T follicular helper cell (primary cell): Measurements from ENCODE around the gene UQCRC1.

Experiments
- DNase-seq: peaks from one replicate; pipeline ENCODE4 v3.0.0-alpha.2; 2020; ENCODE audit warnings: low read depth

Gene UQCRC1

DNA sequence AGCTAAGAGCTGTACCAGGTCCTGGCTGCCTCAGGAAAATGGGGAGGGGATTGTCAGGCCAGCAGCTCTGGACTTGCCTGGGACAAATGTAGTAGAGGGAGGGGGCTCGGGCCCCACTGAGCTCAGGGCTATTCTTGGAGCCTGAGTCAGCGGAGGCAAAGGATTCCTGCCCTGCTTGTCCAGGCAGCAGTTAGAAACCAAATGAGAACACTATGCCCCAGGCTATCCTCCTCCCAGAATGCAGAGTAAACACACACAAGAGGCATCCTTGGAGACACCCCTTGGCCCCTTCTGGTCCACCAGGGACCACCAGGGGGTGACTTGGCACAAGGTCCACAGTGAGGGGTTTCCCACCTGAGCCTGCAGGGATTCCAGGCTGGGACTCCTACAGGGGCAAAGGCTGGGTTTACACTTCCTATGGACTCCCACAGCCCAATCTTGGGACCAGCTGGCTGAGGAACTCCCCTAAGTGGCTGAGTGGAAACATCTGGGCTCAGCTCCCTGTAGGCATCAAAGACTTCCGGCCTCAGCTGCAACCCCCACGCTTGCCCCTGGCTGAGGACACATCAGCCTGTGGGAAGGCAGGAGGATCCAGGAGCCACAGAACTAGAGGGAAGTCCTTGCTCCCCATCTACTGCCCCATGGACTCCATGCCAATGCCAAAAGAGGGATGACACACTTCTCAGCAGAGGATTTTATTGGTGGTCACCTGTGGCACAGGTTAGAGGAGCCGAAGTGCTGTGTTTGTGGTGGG lies 10.9 kb downstream of the UQCRC1 start:
- DNase-seq: no peak

DNA sequence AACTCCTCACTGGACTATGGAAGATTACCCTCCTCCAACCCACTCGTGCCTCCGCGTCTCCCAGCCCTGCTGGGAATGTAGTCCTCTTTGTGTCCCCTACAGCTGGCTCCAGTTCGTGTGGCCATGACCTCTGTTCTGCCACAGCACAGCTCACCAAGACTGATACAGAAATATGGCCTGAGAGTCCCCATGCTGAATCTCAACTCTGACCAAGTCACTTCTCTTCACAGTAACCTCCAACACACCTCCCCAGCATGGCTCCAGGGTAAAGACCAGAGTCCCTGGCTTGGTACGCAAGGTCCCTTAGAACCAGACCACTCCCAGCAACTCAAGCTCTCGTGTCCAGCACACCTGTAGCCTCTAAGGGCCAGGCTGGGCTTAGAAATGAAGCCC lies 12.0 kb downstream of the UQCRC1 start:
- DNase-seq: no peak

DNA sequence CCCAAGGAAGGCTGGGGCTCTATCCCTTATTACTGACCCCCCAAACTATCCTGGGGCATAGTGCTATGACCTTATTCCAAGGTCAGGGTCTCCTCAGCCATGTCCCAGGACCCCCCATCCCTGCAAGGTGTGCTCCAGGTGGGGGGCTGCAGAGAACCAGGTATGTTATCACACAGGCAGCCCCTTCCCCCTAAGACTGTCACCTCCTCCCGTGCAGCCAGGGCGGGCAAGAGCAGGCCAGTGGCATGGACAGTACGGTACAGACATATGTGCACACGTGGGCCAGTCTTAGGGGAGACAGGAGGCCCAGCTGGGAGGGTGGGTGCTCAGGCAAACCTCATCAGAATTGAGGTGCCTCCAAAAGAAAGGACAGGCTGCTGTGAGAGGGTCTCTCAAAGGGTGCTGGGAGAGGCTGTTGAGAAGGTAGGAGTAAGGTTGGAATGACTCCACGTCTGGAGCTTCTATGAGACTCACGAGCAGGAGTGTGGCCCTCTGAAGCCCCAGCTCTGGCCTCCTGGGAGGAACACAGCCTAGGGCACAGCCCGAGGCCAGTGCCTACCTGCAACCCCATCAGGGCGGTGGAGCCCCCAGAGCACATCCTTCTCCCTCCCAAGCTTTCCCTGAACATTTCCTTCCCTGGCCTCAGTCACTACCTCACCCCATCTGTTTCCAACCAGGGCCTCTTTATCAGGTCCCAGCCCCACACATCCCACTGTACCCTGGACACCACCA lies 12.6 kb downstream of the UQCRC1 start:
- no peak for DNase-seq

DNA sequence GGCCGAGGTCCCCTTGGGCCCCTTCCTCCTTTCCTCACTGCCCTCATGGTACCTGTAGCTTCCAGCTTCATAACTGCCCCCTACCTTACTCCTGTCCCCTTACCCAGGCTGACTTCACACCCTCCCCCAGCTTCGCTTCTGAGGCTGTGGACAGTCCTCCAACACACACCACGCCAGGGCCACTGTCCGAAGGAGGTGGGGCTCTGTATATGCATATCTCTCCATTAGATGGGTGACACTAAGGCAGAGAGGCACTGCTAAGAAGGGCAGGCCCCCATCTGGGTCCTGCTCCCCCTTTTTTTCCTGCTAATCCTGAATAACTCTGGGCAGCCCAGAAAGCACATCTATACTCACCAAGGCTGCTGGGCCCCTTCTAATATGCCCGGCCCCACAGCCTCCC lies 13.3 kb downstream of the UQCRC1 start:
- no peak for DNase-seq

DNA sequence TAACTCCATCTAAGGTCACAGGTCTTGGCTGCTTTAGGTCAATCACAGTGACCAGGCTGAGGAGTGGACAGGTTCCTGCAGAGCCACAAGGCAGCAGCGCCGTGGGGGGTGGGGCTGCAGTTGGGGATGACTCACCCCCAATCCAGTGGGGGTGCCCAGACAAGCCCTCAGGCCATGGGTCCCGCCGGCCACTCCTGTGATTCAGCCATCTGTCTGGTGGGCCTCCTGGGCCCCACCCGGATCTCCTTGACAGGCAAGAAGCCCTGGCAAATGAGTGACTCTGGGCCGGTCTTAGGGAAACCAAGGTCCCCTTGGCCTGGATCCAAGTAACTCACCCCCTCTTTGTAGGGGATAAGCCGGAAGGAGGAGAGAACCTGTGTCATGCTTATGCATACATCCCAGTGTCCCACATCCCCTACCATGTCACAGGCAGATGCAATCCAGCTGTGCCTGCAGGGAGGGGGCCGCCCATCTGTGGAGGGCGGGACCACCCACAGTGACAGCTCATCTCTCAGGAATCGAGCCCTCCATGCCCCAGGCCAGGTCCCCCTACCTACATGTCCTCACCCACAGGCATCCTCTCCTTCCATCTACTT lies 13.8 kb downstream of the UQCRC1 start:
- no peak for DNase-seq

DNA sequence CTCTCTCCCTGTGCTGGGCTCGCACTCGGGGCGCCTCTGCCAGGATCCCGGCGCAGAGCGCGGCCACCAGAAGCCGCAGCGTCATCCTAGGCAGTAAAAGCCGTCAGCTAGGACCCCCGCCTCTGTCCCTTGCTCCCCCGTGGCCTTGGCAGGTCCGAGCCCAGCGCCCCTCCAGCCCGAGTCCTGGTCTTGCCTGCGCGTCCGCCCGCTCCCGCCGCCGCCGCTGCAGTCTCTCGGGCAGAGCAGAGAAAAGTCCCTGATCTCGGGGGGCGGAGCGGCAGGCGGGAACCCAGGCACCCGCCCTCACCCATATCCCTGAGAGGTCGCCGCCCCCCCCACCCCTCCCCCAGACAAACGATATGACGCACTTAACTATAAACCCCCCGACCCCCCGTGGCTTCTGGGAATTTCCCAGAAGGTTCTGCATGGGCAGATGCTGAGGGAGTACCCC lies 14.3 kb downstream of the UQCRC1 start, which contains the start of gene COL7A1:
COL7A1 (minus strand) TSS at position 255 of the 451 bp plus-strand sequence; CDS start at position 85, 170 bp downstream.
- DNase-seq: no peak

- no peak for DNase-seq
Measured at GRCh38 chr3:48594417-48595049, 14.9 kb downstream of the UQCRC1 start.

DNA sequence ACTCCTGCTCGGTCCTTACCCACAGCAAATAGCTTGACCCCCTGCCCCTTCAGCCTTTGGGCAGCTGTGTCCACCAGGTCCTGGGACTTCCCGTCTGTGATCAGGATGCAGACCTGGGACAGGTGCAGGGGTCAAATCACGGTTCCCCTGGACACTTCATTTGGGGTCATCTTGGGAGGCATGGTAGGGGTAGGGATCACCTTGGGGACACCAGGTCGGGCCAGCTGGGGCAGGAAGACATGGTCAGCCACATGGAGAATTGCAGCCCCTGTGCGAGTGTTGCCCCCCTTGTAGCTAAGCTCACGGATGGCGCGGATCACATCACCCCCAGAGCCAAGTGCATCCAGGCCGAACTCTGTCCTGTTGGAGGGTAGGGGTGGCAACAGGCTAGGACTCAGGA lies 16.1 kb downstream of the UQCRC1 start:
- no peak for DNase-seq

- DNase-seq: no peak
Measured at GRCh38 chr3:48592519-48593087, 16.8 kb downstream of the UQCRC1 start.

DNA sequence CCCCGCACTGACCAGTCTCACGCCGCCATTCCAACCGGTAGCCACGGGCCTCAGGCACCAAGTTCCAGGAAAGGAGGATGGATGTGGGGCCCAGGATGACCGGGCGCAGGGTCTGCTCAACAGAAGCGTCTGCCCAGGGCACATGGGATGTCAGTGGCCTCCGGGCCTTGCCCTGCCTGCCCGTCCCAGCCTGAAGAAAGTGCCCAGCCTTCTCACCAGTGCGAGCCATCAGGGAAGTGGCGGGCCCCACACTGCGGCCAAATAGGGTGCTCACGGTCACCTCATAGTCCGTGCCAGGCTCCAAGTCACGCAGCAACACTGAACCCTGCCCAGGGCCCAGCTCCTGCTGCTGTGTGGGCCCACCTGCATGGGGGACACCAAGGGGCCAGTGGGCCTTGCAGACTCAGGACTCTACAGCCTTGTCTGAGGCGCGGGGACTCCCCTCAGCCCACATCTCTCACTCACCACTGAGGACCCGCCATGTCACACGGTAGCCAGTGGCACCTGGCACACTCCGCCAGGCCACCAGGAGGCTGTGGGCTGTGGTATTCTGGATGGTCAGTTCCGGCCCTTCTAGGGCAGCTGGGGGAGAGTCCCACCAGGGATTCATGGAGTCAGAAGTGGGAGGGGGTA lies 17.4 kb downstream of the UQCRC1 start:
- DNase-seq: no peak

DNA sequence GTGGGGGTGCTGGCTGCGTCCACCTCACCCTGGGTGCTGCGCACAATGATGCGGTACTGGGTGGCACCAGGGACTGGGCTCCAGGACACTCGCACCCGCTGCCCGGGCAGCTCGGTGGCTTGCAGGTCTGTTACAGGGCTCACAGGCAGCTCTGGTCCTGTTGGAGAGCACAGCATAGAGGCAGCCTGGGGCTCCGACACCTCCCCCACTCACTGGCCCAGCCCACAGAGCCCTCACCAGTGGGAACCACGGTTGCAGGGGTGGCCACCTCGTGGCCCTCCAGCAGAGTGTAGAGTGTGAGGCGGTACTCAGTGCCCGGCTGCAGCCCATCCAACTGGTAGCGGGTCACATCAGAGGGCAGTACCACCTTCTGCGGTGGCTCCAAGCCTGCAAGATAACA lies 18.0 kb downstream of the UQCRC1 start:
- DNase-seq: no peak

- no peak for DNase-seq
Measured at GRCh38 chr3:48588230-48588629, 21.2 kb downstream of the UQCRC1 start.

- no peak for DNase-seq
Measured at GRCh38 chr3:48587686-48588085, 21.8 kb downstream of the UQCRC1 start.

DNA sequence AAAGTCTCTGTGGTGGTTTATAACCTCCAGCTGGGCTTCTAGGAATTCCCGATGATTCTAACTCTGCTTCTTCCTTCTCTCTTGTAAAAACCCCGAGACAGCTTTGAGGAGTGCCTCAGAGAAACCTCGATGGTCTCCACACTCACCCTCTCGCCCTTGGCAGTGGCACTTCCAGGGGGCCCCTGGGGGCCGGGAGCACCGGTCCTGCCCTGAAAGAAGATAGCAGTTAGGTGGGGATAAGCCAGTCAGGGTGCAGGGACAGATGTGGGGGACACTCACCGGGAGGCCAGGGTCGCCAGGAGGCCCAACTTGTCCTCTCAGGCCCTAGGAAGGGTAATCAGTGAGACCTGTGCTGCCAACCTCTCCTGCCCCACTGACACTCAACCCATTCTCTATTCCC lies 24.0 kb downstream of the UQCRC1 start:
- no peak for DNase-seq

DNA sequence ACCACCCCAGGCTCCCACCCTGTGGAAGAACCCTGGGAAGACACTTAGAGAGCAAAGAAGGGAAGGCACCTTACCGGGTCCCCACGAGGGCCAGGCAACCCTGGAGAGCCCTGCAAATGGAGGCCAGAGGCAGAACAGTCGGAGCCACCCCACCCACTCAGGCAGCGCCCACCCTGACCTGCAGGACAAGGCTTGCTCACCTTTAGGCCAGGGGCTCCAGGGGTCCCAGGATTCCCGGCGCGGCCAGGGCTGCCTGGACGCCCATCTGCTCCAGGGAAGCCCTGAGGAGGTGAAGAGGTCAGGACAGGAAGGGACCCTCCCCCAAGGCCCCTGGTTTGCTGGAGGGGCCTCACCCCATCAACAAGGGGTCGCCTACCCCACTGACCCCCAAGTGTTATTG lies 24.6 kb downstream of the UQCRC1 start:
- DNase-seq: no peak

DNA sequence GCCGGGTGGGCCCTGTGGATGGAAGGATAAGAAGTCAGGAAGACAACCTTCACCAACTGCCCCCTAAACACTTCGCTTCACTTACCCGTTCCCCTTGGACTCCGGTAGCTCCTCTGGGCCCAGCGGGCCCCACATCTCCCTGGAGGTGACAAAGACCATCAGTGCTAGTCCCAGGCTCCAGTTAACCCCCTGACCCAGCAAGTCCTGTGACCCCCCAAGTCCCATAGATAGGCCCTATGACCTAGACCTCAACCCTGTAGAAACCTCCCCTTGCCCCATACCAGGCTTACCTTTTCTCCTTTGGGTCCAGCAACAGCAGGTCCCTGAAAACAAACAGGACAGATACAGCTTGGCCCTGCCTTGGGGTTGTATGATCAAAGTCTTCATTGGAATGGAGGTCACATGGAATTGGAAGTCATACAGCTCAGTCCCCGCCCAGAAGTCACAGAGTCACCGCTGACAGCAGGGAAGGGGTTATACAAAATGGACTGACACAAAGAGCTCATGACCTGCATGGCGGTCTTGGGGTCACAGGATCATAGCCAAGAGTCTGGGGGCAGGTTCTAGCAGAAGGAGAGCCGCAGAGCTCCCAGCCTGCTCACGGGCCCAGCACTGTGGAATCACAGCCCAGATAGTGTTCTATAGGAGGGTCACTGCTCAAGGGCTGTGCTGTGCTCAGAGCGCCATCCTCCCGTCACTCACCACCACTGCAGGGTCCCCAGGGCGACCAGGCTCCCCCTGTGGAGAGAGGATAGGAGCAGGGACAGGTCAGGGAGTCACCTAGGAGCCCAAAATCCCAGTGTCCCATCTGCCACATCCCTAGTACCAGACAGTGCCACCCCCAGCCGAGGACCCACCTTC lies 27.6 kb downstream of the UQCRC1 start:
- DNase-seq: no peak

DNA sequence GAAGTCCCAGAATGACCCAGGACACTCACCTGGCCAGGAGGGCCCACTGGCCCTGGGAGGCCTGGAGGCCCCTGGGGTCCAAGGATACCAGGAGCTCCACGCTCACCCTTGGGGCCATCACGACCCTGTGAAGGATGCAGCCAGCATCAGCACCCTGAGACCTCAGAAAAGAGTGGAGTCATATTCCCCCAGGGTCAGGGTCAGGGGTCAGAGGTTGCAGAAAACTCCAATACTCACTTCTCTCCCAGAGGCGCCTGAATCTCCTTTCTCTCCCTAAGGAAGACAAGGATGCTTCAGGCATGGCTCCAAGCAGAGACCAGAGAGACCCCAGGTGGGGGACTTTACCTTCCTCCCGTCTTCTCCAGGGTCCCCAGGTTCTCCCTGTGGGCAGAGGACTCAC lies 32.8 kb downstream of the UQCRC1 start:
- DNase-seq: no peak

DNA sequence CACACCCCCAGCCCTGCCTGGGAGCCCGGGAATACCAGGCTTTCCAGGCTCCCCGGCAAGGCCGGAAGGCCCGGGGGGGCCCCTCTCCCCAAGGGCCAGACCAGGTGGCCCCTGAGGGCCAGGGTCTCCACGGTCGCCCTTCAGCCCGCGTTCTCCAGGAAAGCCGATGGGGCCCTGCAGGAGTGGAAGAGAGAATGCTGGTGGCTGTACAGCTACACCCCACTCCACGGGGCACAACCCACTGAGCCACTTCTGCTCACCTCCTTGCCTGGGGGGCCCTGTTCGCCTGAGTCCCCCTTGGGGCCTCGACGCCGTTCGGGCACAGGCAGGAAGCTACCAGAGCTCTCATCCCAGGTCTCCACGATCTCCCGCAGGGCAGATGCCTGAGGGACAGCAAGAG lies 34.1 kb downstream of the UQCRC1 start:
- DNase-seq: no peak

GRCh38 chr3:48573973-48574585 lies 35.4 kb downstream of the UQCRC1 start:
- DNase-seq: no peak

GRCh38 chr3:48572517-48572916 lies 36.9 kb downstream of the UQCRC1 start:
- DNase-seq: no peak
